Endothelial cell of umbilical vein (primary cell): ENCODE results near the gene ACER2. TPM values are rescaled to one million over a fixed set of nuclear protein-coding genes. Genes with fewer than 3 reads are reported as not detected.

Source experiments
- BruUV-seq: library from RNA; stranded (reverse); fragments of 400-500 nt; replicated peaks from 2 replicates; lab custom pipeline; 2021; lab: Mats Ljungman, UMichigan
- CTCF ChIA-PET: fragments of 300-600, 350-600 bp; sonication (Branson Sonifier 250); formaldehyde crosslinking; loops from one replicate; lab custom pipeline; 2021; ENCODE audit warnings: antibody characterized with exemption, inconsistent platforms; lab: Charles Lee
- POLR2A ChIA-PET: fragments of 300-600, 350-600 bp; sonication (Branson Sonifier 250); formaldehyde crosslinking; loops from one replicate; lab custom pipeline; 2021; ENCODE audit warnings: antibody characterized with exemption, inconsistent platforms; lab: Charles Lee
- DNase-seq: peaks from one replicate; pipeline ENCODE4 v3.0.0-alpha.2; 2011; ENCODE audit warnings: low read depth, low spot score
- FAIRE-seq: peaks from 2 replicates; lab custom pipeline; 2011; peaks lifted over from hg19 to GRCh38; lab: Jason Lieb, UNC
- H2AFZ ChIP-seq: 2 replicates; pipeline ENCODE4 v1.6.0; 2012; ENCODE audit warnings: low read depth, low read length, control low read depth, inconsistent platforms
- H3K27ac ChIP-seq: 2 replicates; pipeline ENCODE4 v1.5.1; 2011; ENCODE audit warnings: low read depth, mild to moderate bottlenecking, control low read depth, low read length, moderate library complexity; ENCODE audit not compliant: insufficient read depth
- H3K27me3 ChIP-seq, 2 experiments: 2 replicates each; pipeline versions ENCODE4 v1.6.0 to v1.6.1; 2011; ENCODE audit warnings: low read length in 2 of 2, mixed read lengths in 1 of 2; ENCODE audit not compliant: control insufficient read depth in 2 of 2, insufficient read depth in 2 of 2
- H3K36me3 ChIP-seq, 2 experiments: 2 replicates in 1 of 2; 3 replicates in 1 of 2; pipeline ENCODE4 v1.5.1; 2011; ENCODE audit warnings: low read length in 2 of 2, mild to moderate bottlenecking in 1 of 2, moderate library complexity in 1 of 2; ENCODE audit not compliant: control insufficient read depth in 2 of 2, insufficient read depth in 2 of 2; ENCODE audit errors: extremely low read depth in 1 of 2
- H3K4me1 ChIP-seq: 3 replicates; pipeline ENCODE4 v1.5.1; 2011; ENCODE audit warnings: mild to moderate bottlenecking, low read length; ENCODE audit not compliant: control insufficient read depth, insufficient read depth; ENCODE audit errors: extremely low read depth
- H3K4me2 ChIP-seq: 2 replicates; pipeline ENCODE4 v1.6.1; 2011; ENCODE audit warnings: low read length, control low read depth, mixed read lengths; ENCODE audit not compliant: insufficient read depth
- H3K4me3 ChIP-seq, 3 experiments: fragments of 200-600 bp in 1 of 3; sonication (generic), shearing (Covaris generic) in 1 of 3; replicated peaks in 1 of 3; 2 replicates each; pipeline ENCODE4 v1.5.1; 2011 to 2016; ENCODE audit warnings: control low read depth in 3 of 3, low read length in 3 of 3, mild to moderate bottlenecking in 2 of 3, inconsistent platforms in 1 of 3, low read depth in 1 of 3, moderate library complexity in 1 of 3; ENCODE audit not compliant: insufficient read depth in 1 of 3
- H3K79me2 ChIP-seq: 2 replicates; pipeline ENCODE4 v1.6.0; 2012; ENCODE audit warnings: low read length, inconsistent platforms; ENCODE audit not compliant: control insufficient read depth, insufficient read depth
- H3K9ac ChIP-seq: replicated peaks from 2 replicates; pipeline ENCODE3; 2011; ENCODE audit warnings: low read length, control low read depth; ENCODE audit not compliant: insufficient read depth; ENCODE audit errors: extremely low read depth
- H3K9me1 ChIP-seq: replicated peaks from 3 replicates; pipeline ENCODE4 v1.6.0; 2011; ENCODE audit warnings: mild to moderate bottlenecking, low read length; ENCODE audit not compliant: control insufficient read depth, insufficient read depth; ENCODE audit errors: extremely low read depth
- H3K9me3 ChIP-seq: replicated peaks from 2 replicates; pipeline ENCODE4 v1.5.1; 2012; ENCODE audit warnings: low read length, inconsistent platforms; ENCODE audit not compliant: control insufficient read depth, insufficient read depth
- H4K20me1 ChIP-seq: replicated peaks from 2 replicates; pipeline ENCODE3; 2011; ENCODE audit warnings: mild to moderate bottlenecking, low read length; ENCODE audit not compliant: control insufficient read depth, insufficient read depth; ENCODE audit errors: extremely low read depth
- EZH2 ChIP-seq: IDR thresholded peaks from 2 replicates; pipeline ENCODE4 v1.6.1; 2012; ENCODE audit warnings: borderline replicate concordance, low read depth, mild to moderate bottlenecking, moderate library complexity, low read length, inconsistent platforms; ENCODE audit not compliant: severe bottlenecking
- FOS ChIP-seq: IDR thresholded peaks from 2 replicates; pipeline ENCODE4 v1.6.1; 2011; ENCODE audit warnings: mild to moderate bottlenecking, low read length, moderate library complexity, borderline replicate concordance; ENCODE audit not compliant: insufficient read depth
- GATA2 ChIP-seq: IDR thresholded peaks from 2 replicates; pipeline ENCODE4 v1.7.0; 2011; ENCODE audit warnings: low read depth, mild to moderate bottlenecking, moderate library complexity, mixed read lengths, low read length; ENCODE audit not compliant: insufficient read length, insufficient read depth
- JUN ChIP-seq: IDR thresholded peaks from 2 replicates; pipeline ENCODE4 v1.6.1; 2011; ENCODE audit warnings: borderline replicate concordance, low read depth; ENCODE audit not compliant: insufficient read length, insufficient read depth
- MAX ChIP-seq: IDR thresholded peaks from 2 replicates; pipeline ENCODE4 v1.6.1; 2011; ENCODE audit not compliant: insufficient read depth, insufficient read length
- MYC ChIP-seq: IDR thresholded peaks from one replicate; pipeline ENCODE4 v1.6.1; 2011; ENCODE audit warnings: mild to moderate bottlenecking, low read depth, low read length
- POLR2A ChIP-seq: IDR thresholded peaks from 2 replicates; pipeline ENCODE4 v1.6.1; 2012; ENCODE audit warnings: low read depth, mild to moderate bottlenecking, control low read depth, low read length
- POLR2AphosphoS5 ChIP-seq: IDR thresholded peaks from 2 replicates; pipeline ENCODE4 v1.6.1; 2012; ENCODE audit warnings: low read depth, mild to moderate bottlenecking, control low read depth, low read length, moderate library complexity; ENCODE audit not compliant: insufficient read depth
- dilution Hi-C: fragments of 300-500 bp; cut with MboI; formaldehyde crosslinking; loops from one replicate; pipeline ENCODE4 v1.15.0; 2019; ENCODE audit warnings: low sequenced_read_pairs; ENCODE audit not compliant: extremely low pct_ligation_motif_present
- intact Hi-C: fragments of 100-400 bp; cut with micrococcal nuclease; formaldehyde crosslinking; loops from one replicate; pipeline ENCODE4 v1.10.0; 2022
- polyA plus RNA-seq, 4 experiments: library from polyadenylated mRNA; depleted of rRNA in 3 of 4; stranded (reverse) in 3 of 4; unstranded in 1 of 4; fragments of >200 nt; gene quantifications; 2 replicates each; pipeline versions ENCODE4 v1.2.1 to v1.2.3, GENCODE V29; 2011 to 2012; ENCODE audit warnings: missing spikeins in 1 of 4
- total RNA-seq: library from RNA; stranded (reverse); gene quantifications from 2 replicates; pipeline ENCODE4 v1.2.3, GENCODE V29; 2021
- TF ChIP-seq, protein P1 (sequence below), 2 donors: IDR thresholded peaks; 1 replicate in 1 of 2; 2 replicates in 1 of 2; pipeline ENCODE4 v1.5.1; 2011; ENCODE audit warnings: low read length in 2 of 2, mild to moderate bottlenecking in 2 of 2, moderate library complexity in 2 of 2, control low read depth in 1 of 2, inconsistent platforms in 1 of 2, low read depth in 1 of 2; ENCODE audit not compliant: insufficient read depth in 1 of 2; ENCODE audit errors: extremely low read depth in 1 of 2

ACER2 gene
- total and polyA plus RNA-seq, 2 donors (not counting 3 experiments of a cell fraction or from before 2014, with no cell fraction given), result 5.2 to 7.3 TPM

GRCh38 chr9:19416143-19416542 is 7.3 kb downstream of the ACER2 start:
- H3K79me2 ChIP-seq, result no peaks in the 10 kb centered on the region
- H3K4me2 ChIP-seq, result no peak overlapping the region
- intact Hi-C loops (no loop called here), dilution Hi-C loops (no loop called here)
- TF ChIP-seq GATA2 (no peak), POLR2AphosphoS5 (no peak), MAX (no peak), POLR2A (no peak), FOS (no peak), MYC (no peak), JUN (no peak), EZH2 (no peak)
- TF ChIP-seq, protein P1, sequence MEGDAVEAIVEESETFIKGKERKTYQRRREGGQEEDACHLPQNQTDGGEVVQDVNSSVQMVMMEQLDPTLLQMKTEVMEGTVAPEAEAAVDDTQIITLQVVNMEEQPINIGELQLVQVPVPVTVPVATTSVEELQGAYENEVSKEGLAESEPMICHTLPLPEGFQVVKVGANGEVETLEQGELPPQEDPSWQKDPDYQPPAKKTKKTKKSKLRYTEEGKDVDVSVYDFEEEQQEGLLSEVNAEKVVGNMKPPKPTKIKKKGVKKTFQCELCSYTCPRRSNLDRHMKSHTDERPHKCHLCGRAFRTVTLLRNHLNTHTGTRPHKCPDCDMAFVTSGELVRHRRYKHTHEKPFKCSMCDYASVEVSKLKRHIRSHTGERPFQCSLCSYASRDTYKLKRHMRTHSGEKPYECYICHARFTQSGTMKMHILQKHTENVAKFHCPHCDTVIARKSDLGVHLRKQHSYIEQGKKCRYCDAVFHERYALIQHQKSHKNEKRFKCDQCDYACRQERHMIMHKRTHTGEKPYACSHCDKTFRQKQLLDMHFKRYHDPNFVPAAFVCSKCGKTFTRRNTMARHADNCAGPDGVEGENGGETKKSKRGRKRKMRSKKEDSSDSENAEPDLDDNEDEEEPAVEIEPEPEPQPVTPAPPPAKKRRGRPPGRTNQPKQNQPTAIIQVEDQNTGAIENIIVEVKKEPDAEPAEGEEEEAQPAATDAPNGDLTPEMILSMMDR (IDR thresholded peaks at IDR 0.05; ENCODE audit: extremely low read depth in 1 of 2, insufficient read depth in 1 of 2, low read depth in 1 of 2, low read length in 2 of 2), result no peak
- no peak overlapping the region for H3K4me3 ChIP-seq
- no peak overlapping the region for H2AFZ ChIP-seq
- FAIRE-seq (no peak), DNase-seq (no peak)
- H3K36me3 ChIP-seq, result no peaks in the 10 kb centered on the region
- no TSS peak for BruUV-seq
- ChIA-PET CTCF (interaction anchor here (0.9 to 1.0 kb wide), 2 partner anchors 23 to 48 kb away, joined by 3 to 4 read pairs; no protein-coding TSS in a partner anchor), POLR2A (no interaction called here)
- H4K20me1 ChIP-seq, result no peaks in the 10 kb centered on the region
- peaks cover 5% of the 10 kb centered on the region for H3K4me1 ChIP-seq
- H3K27ac ChIP-seq, result no peak overlapping the region
- H3K9me1 ChIP-seq, result no peaks in the 10 kb centered on the region
- no peaks in the 10 kb centered on the region for H3K9me3 ChIP-seq
- no peaks in the 10 kb centered on the region for H3K27me3 ChIP-seq
- H3K9ac ChIP-seq, result no peak overlapping the region
